Measurements from ENCODE around the gene CTDSPL. TPM values are rescaled to one million over a fixed set of nuclear protein-coding genes. Genes with fewer than 3 reads are reported as not detected.

The CTDSPL gene
- polyA plus RNA-seq, 3 donors: 94.0 to 114 (median 104) TPM

- DNase-seq (ENCODE audit: extremely low read depth in 1 of 11, low read depth in 9 of 11, low spot score in 4 of 11): no peak
Observed at GRCh38 chr3:37903734-37904133, 42.1 kb downstream of the CTDSPL start.

- no peak for DNase-seq (ENCODE audit: extremely low read depth in 1 of 11, low read depth in 9 of 11, low spot score in 4 of 11)
Observed at GRCh38 chr3:37904601-37905000, 42.9 kb downstream of the CTDSPL start.

- no peak for DNase-seq (ENCODE audit: extremely low read depth in 1 of 11, low read depth in 9 of 11, low spot score in 4 of 11)
Observed at GRCh38 chr3:37905346-37905745, 43.7 kb downstream of the CTDSPL start.

GRCh38 chr3:37905987-37906674 is 44.5 kb downstream of the CTDSPL start:
- DNase-seq (ENCODE audit: extremely low read depth in 1 of 11, low read depth in 9 of 11, low spot score in 4 of 11): no peak

- no peak for DNase-seq (ENCODE audit: extremely low read depth in 1 of 11, low read depth in 9 of 11, low spot score in 4 of 11)
Observed at GRCh38 chr3:37906734-37907282, 45.1 kb downstream of the CTDSPL start.

- DNase-seq (ENCODE audit: extremely low read depth in 1 of 11, low read depth in 9 of 11, low spot score in 4 of 11): no peak
Observed at GRCh38 chr3:37907371-37907770, 45.7 kb downstream of the CTDSPL start.

GRCh38 chr3:37907906-37908305 is 46.2 kb downstream of the CTDSPL start:
- no peak for DNase-seq (ENCODE audit: extremely low read depth in 1 of 11, low read depth in 9 of 11, low spot score in 4 of 11)

GRCh38 chr3:37909067-37909911 is 47.6 kb downstream of the CTDSPL start:
- no peak for DNase-seq (ENCODE audit: extremely low read depth in 1 of 11, low read depth in 9 of 11, low spot score in 4 of 11)

- DNase-seq (ENCODE audit: extremely low read depth in 1 of 11, low read depth in 9 of 11, low spot score in 4 of 11): peak in 5 of 11 donors; percentile 34 to 71 (median 59)
Observed at GRCh38 chr3:37910671-37911400, 49.2 kb downstream of the CTDSPL start.

GRCh38 chr3:37912052-37912733 is 50.5 kb downstream of the CTDSPL start:
- no peak for DNase-seq (ENCODE audit: extremely low read depth in 1 of 11, low read depth in 9 of 11, low spot score in 4 of 11)

- DNase-seq (ENCODE audit: extremely low read depth in 1 of 11, low read depth in 9 of 11, low spot score in 4 of 11): no peak
Observed at GRCh38 chr3:37913522-37913921, 51.8 kb downstream of the CTDSPL start.

- DNase-seq (ENCODE audit: extremely low read depth in 1 of 11, low read depth in 9 of 11, low spot score in 4 of 11): no peak
Observed at GRCh38 chr3:37916685-37917084, 55.0 kb downstream of the CTDSPL start.

- no peak for DNase-seq (ENCODE audit: extremely low read depth in 1 of 11, low read depth in 9 of 11, low spot score in 4 of 11)
Observed at GRCh38 chr3:37918627-37919026, 56.9 kb downstream of the CTDSPL start.

GRCh38 chr3:37920156-37920699 is 58.5 kb downstream of the CTDSPL start:
- no peak for DNase-seq (ENCODE audit: extremely low read depth in 1 of 11, low read depth in 9 of 11, low spot score in 4 of 11)

- DNase-seq (ENCODE audit: extremely low read depth in 1 of 11, low read depth in 9 of 11, low spot score in 4 of 11): no peak
Observed at GRCh38 chr3:37921025-37921424, 59.3 kb downstream of the CTDSPL start.

- no peak for DNase-seq (ENCODE audit: extremely low read depth in 1 of 11, low read depth in 9 of 11, low spot score in 4 of 11)
Observed at GRCh38 chr3:37922721-37923568, 61.3 kb downstream of the CTDSPL start.

- DNase-seq (ENCODE audit: extremely low read depth in 1 of 11, low read depth in 9 of 11, low spot score in 4 of 11): no peak
Observed at GRCh38 chr3:37923569-37924040, 61.9 kb downstream of the CTDSPL start.

GRCh38 chr3:37924453-37924852 is 62.8 kb downstream of the CTDSPL start:
- no peak for DNase-seq (ENCODE audit: extremely low read depth in 1 of 11, low read depth in 9 of 11, low spot score in 4 of 11)

All from renal cortex interstitium (tissue), 11 donors.